ENCODE data around the gene DNAH3.
"Not testable (repeated sequence)": the region's sequence is repeated elsewhere in the genome, so short reads cannot be mapped to it uniquely, and the experiment has no call there.

Gene DNAH3

GRCh38 chr16:21069986-21070385 lies 80.7 kb downstream of the DNAH3 start:
- DNase-seq = no peak

GRCh38 chr16:21064203-21064602 lies 86.4 kb downstream of the DNAH3 start:
- DNase-seq = no peak

- not testable (repeated sequence) for DNase-seq
Measured at GRCh38 chr16:21063314-21063713, 87.3 kb downstream of the DNAH3 start.

GRCh38 chr16:21060027-21060510 lies 90.6 kb downstream of the DNAH3 start:
- DNase-seq = no peak

- DNase-seq = no peak
Measured at GRCh38 chr16:21057875-21058274, 92.8 kb downstream of the DNAH3 start.

GRCh38 chr16:21056396-21056795 lies 94.2 kb downstream of the DNAH3 start:
- no peak for DNase-seq

- DNase-seq = not testable (repeated sequence)
Measured at GRCh38 chr16:21055738-21056137, 94.9 kb downstream of the DNAH3 start.

GRCh38 chr16:21053590-21053989 lies 97.1 kb downstream of the DNAH3 start:
- DNase-seq = no peak

GRCh38 chr16:21048091-21048912 lies 102.3 kb downstream of the DNAH3 start:
- not testable (repeated sequence) for DNase-seq

GRCh38 chr16:21038197-21038596 lies 112.4 kb downstream of the DNAH3 start:
- DNase-seq = no peak

GRCh38 chr16:21037736-21038135 lies 112.9 kb downstream of the DNAH3 start:
- no peak for DNase-seq

GRCh38 chr16:21037168-21037567 lies 113.5 kb downstream of the DNAH3 start:
- DNase-seq = no peak

- no peak for DNase-seq
Measured at GRCh38 chr16:21036471-21036870, 114.2 kb downstream of the DNAH3 start.

GRCh38 chr16:21033704-21034103 lies 116.9 kb downstream of the DNAH3 start:
- no peak for DNase-seq

- no peak for DNase-seq
Measured at GRCh38 chr16:21033264-21033663, 117.4 kb downstream of the DNAH3 start.

GRCh38 chr16:21028728-21029127 lies 121.9 kb downstream of the DNAH3 start:
- no peak for DNase-seq

GRCh38 chr16:21026846-21027245 lies 123.8 kb downstream of the DNAH3 start:
- no peak for DNase-seq

GRCh38 chr16:21023509-21024202 lies 127.0 kb downstream of the DNAH3 start:
- no peak for DNase-seq

- DNase-seq = no peak
Measured at GRCh38 chr16:21021316-21021715, 129.3 kb downstream of the DNAH3 start.

GRCh38 chr16:21009815-21010214 lies 140.8 kb downstream of the DNAH3 start:
- DNase-seq = no peak

GRCh38 chr16:21005008-21005407 lies 145.6 kb downstream of the DNAH3 start:
- DNase-seq = no peak

GRCh38 chr16:21001262-21001661 lies 149.4 kb downstream of the DNAH3 start:
- no peak for DNase-seq

- no peak for DNase-seq
Measured at GRCh38 chr16:20997147-20997546, 153.5 kb downstream of the DNAH3 start.

GRCh38 chr16:20995711-20996110 lies 154.9 kb downstream of the DNAH3 start:
- DNase-seq = no peak

Measured in activated CD8-positive, alpha-beta memory T cell treated with anti-CD3 and anti-CD28 coated beads, Interleukin-2, amount 50 U/mL, for 4 hours (primary cell).